B cell (primary cell): ENCODE measurements around the gene B3GAT3. TPM values are rescaled to one million over a fixed set of nuclear protein-coding genes. Genes with fewer than 3 reads are reported as not detected.

Source experiments
- ATAC-seq: fragments of 200-7000 bp; cut with Tn5 transposase; one replicate; pipeline ENCODE4 v1.10.0; 2021; ENCODE audit warnings: low read depth, mild to moderate bottlenecking, moderate number of reproducible peaks, moderate library complexity
- CTCF ChIA-PET: fragments of 350-600 bp; sonication (Branson Sonifier 250); formaldehyde crosslinking; loops from one replicate; lab custom pipeline; 2021; ENCODE audit warnings: antibody characterized with exemption, inconsistent platforms; lab: Charles Lee
- POLR2A ChIA-PET: fragments of 350-600 bp; sonication (Branson Sonifier 250); formaldehyde crosslinking; loops from one replicate; lab custom pipeline; 2021; ENCODE audit warnings: antibody characterized with exemption; lab: Charles Lee
- DNase-seq: peaks from one replicate; pipeline ENCODE4 v3.0.0; 2013
- H2AFZ ChIP-seq: 2 replicates; pipeline ENCODE4 v1.6.1; 2012; ENCODE audit warnings: mild to moderate bottlenecking, low read depth, low read length; ENCODE audit not compliant: insufficient read depth, poor library complexity, severe bottlenecking
- H3K27ac ChIP-seq, 2 donors: 1 replicate in 1 of 2; 2 replicates in 1 of 2; pipeline ENCODE4 v1.5.1; 2012 to 2013; ENCODE audit warnings: low read length in 2 of 2, mild to moderate bottlenecking in 2 of 2, moderate library complexity in 1 of 2
- H3K27me3 ChIP-seq, 4 experiments: fragments of 200-600 bp in 1 of 4; sonication (generic) in 1 of 4; replicated peaks in 1 of 4; 1 replicate in 2 of 4; 2 replicates in 2 of 4; pipeline versions ENCODE4 v1.6.1 to v1.7.0; 2013 to 2016; ENCODE audit warnings: low read length in 3 of 4, mild to moderate bottlenecking in 2 of 4, mixed read lengths in 1 of 4, moderate library complexity in 1 of 4; ENCODE audit not compliant: insufficient read depth in 4 of 4, control insufficient read depth in 3 of 4; ENCODE audit errors: control extremely low read depth in 1 of 4
- H3K36me3 ChIP-seq, 2 experiments: replicated peaks in 1 of 2; 1 replicate in 1 of 2; 2 replicates in 1 of 2; pipeline versions ENCODE4 v1.6.1 to v1.7.1; 2013; ENCODE audit warnings: low read length in 1 of 2; ENCODE audit not compliant: insufficient read depth in 2 of 2, control insufficient read depth in 1 of 2; ENCODE audit errors: control extremely low read depth in 1 of 2, extremely low read depth in 1 of 2
- H3K4me1 ChIP-seq, 2 donors: fragments of 200-600 bp in 1 of 2; sonication (generic) in 1 of 2; 1 replicate in 1 of 2; 2 replicates in 1 of 2; pipeline versions ENCODE4 v1.5.1 to v1.6.1; 2013 to 2017; ENCODE audit warnings: low read length in 2 of 2; ENCODE audit not compliant: control insufficient read depth in 2 of 2, insufficient read depth in 2 of 2
- H3K4me2 ChIP-seq: replicated peaks from 2 replicates; pipeline ENCODE3; 2012; ENCODE audit warnings: mild to moderate bottlenecking, low read depth, low read length; ENCODE audit not compliant: poor library complexity, severe bottlenecking
- H3K4me3 ChIP-seq, 5 experiments: fragments of 200-600 bp in 1 of 5; sonication (generic) in 1 of 5; 1 replicate in 3 of 5; 2 replicates in 2 of 5; pipeline versions ENCODE4 v1.5.1 to v1.7.0; 2011 to 2016; ENCODE audit warnings: low read length in 4 of 5, mild to moderate bottlenecking in 4 of 5, low read depth in 2 of 5, control low read depth in 1 of 5, moderate library complexity in 1 of 5; ENCODE audit not compliant: insufficient read depth in 1 of 5; ENCODE audit errors: control extremely low read depth in 1 of 5, extremely low read depth in 1 of 5
- H3K79me2 ChIP-seq: fragments of 200-600 bp; sonication (generic); one replicate; pipeline ENCODE4 v1.6.0; 2016; ENCODE audit warnings: low read length; ENCODE audit not compliant: control insufficient read depth, insufficient read depth
- H3K9ac ChIP-seq: fragments of 200-600 bp; sonication (generic); 2 replicates; pipeline ENCODE4 v1.6.1; 2017; ENCODE audit warnings: mild to moderate bottlenecking, low read length, moderate library complexity
- H3K9me3 ChIP-seq, 3 donors: one replicate each; pipeline versions ENCODE4 v1.6.1 to v1.7.1; 2013; ENCODE audit warnings: low read length in 2 of 3; ENCODE audit not compliant: control insufficient read depth in 2 of 3, insufficient read depth in 1 of 3; ENCODE audit errors: control extremely low read depth in 1 of 3
- H4K20me1 ChIP-seq: 2 replicates; pipeline ENCODE4 v1.6.0; 2012; ENCODE audit warnings: mild to moderate bottlenecking, low read length; ENCODE audit not compliant: insufficient read depth, control insufficient read depth, poor library complexity, severe bottlenecking
- H3K27ac Mint-ChIP-seq: one replicate; pipeline ENCODE4 v1.8.0; 2021; ENCODE audit warnings: mixed read lengths
- H3K27me3 Mint-ChIP-seq: one replicate; pipeline ENCODE4 v1.8.0; 2021; ENCODE audit warnings: mixed read lengths
- H3K4me1 Mint-ChIP-seq: one replicate; pipeline ENCODE4 v1.8.0; 2021; ENCODE audit warnings: mixed read lengths
- H3K4me3 Mint-ChIP-seq: one replicate; pipeline ENCODE4 v1.8.0; 2021; ENCODE audit warnings: mixed read lengths
- H3K9me3 Mint-ChIP-seq: one replicate; pipeline ENCODE4 v1.8.0; 2022; ENCODE audit warnings: mixed read lengths; ENCODE audit not compliant: insufficient read depth
- CTCF ChIP-seq: fragments of 200-600 bp; IDR thresholded peaks from one replicate; pipeline ENCODE4 v1.8.0; 2022; ENCODE audit warnings: antibody characterized with exemption, mild to moderate bottlenecking
- EZH2 ChIP-seq: IDR thresholded peaks from 2 replicates; pipeline ENCODE4 v1.6.1; 2012; ENCODE audit warnings: borderline replicate concordance, low read depth, mild to moderate bottlenecking, moderate library complexity, low read length; ENCODE audit not compliant: insufficient read depth, poor library complexity, severe bottlenecking
- WGBS: methylation state at CpG from one replicate; pipeline ENCODE4 v1.1.5; 2013; ENCODE audit warnings: missing lambda C conversion rate; ENCODE audit not compliant: insufficient coverage; 5-methylcytosine and 5-hydroxymethylcytosine counted together
- intact Hi-C: fragments of 100-400 bp; cut with micrococcal nuclease; formaldehyde crosslinking; loops from one replicate; pipeline ENCODE4 v1.10.0; 2022
- polyA plus RNA-seq: library from polyadenylated mRNA; depleted of rRNA; stranded (reverse); fragments of >200 nt; gene quantifications from 2 replicates; pipeline ENCODE4 v1.2.3, GENCODE V29; 2012
- total RNA-seq, 2 donors: library from RNA; stranded (reverse); fragments of 120-200 nt in 1 of 2; gene quantifications; 1 replicate in 1 of 2; 2 replicates in 1 of 2; pipeline versions ENCODE4 v1.2.3 to v1.2.4, GENCODE V29; 2013 to 2022

B3GAT3 gene
- total and polyA plus RNA-seq, 2 donors (not counting 1 experiment from before 2014, with no cell fraction given) = 66.6 to 89.3 TPM

DNA sequence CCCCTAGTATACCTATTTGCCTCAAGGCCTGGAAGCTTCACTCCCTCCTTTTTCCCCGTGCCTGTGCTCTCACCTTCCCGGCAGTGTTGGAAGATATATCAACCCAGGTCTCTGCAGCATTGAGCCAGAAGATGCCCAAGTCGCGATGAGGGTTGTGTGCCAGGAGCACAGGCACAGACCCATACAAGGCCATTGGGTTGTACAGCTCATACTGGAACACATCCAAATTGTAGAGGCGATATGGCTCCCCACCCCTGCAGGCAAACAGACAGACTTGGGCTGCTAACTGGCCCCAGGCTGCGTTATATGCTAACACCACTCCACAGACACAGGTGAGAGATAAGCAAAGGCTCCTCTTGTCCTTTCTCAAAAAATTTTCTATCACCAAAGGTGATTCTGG is 10.7 kb upstream of the B3GAT3 start:
- Histone ChIP-seq H3K4me2 (no peak overlapping the region), H3K4me1 (peaks cover 2 to 4% of the 10 kb centered on the region in 2 donors), H3K79me2 (peaks cover 52% of the 10 kb centered on the region), H3K9ac (no peak overlapping the region), H4K20me1 (peaks cover 8% of the 10 kb centered on the region), H2AFZ (no peak overlapping the region), H3K4me3 (no peak overlapping the region), H3K9me3 (no peaks in the 10 kb centered on the region), H3K27me3 (no peaks in the 10 kb centered on the region), H3K27ac (no peak overlapping the region), H3K36me3 (peaks cover 39 to 77% of the 10 kb centered on the region in 2 experiments)
- 95% methylated on average over 6 of the region's 6 CpGs for WGBS
- Mint-ChIP-seq H3K9me3 (no peaks in the 10 kb centered on the region), H3K27me3 (no peaks in the 10 kb centered on the region), H3K27ac (no peak overlapping the region), H3K4me1 (peaks cover 8% of the 10 kb centered on the region), H3K4me3 (no peak overlapping the region)
- no peak for TF ChIP-seq EZH2
- TF ChIP-seq CTCF = no peak
- DNase-seq (no peak), ATAC-seq (no peak)
- intact Hi-C loops = no loop called here
- CTCF ChIA-PET = interaction anchor here (0.6 kb wide), 1 partner anchor 230 kb away, joined by 3 read pairs; no protein-coding TSS in a partner anchor
- POLR2A ChIA-PET = no interaction called here

DNA sequence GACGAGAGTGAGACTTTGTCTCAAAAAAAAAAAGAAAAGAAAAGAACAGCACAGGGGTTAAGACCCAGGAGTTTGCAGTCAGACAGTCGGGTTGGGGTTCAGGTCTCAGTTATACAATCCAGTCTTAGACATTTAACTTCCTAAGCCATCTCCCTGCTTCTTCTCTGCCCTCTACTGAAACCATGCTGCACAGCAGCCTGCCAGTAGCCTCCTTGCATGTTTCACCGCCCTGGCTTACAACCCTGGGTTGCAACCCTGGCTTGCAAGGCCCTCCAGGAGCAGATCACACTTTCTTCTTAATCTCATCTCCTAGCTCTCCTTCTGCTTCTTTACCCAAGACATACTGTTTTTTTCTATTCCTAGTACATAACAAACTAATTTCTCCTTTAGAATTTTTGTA is 5.9 kb upstream of the B3GAT3 start:
- H3K4me1 ChIP-seq = no peaks in the 10 kb centered on the region
- no peaks in the 10 kb centered on the region for H3K9me3 ChIP-seq
- H3K9me3 Mint-ChIP-seq = no peaks in the 10 kb centered on the region
- H4K20me1 ChIP-seq = no peaks in the 10 kb centered on the region
- ChIA-PET POLR2A (interaction anchor here (0.7 to 1.1 kb wide), 2 partner anchors 19 to 25 kb away, joined by 4 read pairs; partner anchors contain the start of gene INTS5), CTCF (interaction anchor here (0.6 to 1.5 kb wide), 2 partner anchors 16 to 70 kb away, joined by 3 to 4 read pairs; no protein-coding TSS in a partner anchor)
- WGBS = 89% methylated on average over 2 of the region's 3 CpGs
- H3K4me2 ChIP-seq = no peak overlapping the region
- H3K27ac ChIP-seq = no peak overlapping the region
- no peak for ATAC-seq
- H3K27me3 Mint-ChIP-seq = no peaks in the 10 kb centered on the region
- no peak overlapping the region for H3K9ac ChIP-seq
- H3K79me2 ChIP-seq = peaks cover 7% of the 10 kb centered on the region
- H3K4me3 ChIP-seq = no peak overlapping the region
- H3K27ac Mint-ChIP-seq = peak overlapping the region; percentile 59
- H3K4me1 Mint-ChIP-seq = no peaks in the 10 kb centered on the region
- intact Hi-C loops = no loop called here
- no peak for TF ChIP-seq CTCF
- TF ChIP-seq EZH2 = no peak
- H3K27me3 ChIP-seq = no peaks in the 10 kb centered on the region
- no peak overlapping the region for H3K4me3 Mint-ChIP-seq
- no peak overlapping the region for H2AFZ ChIP-seq
- no peak for DNase-seq
- peaks cover 26 to 64% of the 10 kb centered on the region in 2 experiments for H3K36me3 ChIP-seq
